MM.1S (cell line): ENCODE measurements around the gene VDAC1.

ENCODE experiments used
- CTCF ChIP-seq: fragments of 300-600 bp; sonication (generic); IDR thresholded peaks from 2 replicates; pipeline ENCODE4 v1.5.1; 2016; ENCODE audit warnings: antibody characterized with exemption, low read length, mixed read lengths
- EZH2 ChIP-seq: fragments of 300-600 bp; sonication (generic); optimal IDR thresholded peaks from 2 replicates; pipeline ENCODE3; 2017; ENCODE audit warnings: low read depth, mild to moderate bottlenecking, antibody characterized with exemption, low read length, mixed read lengths
- EZH2phosphoT487 ChIP-seq: fragments of 300-600 bp; sonication (generic); IDR thresholded peaks from 2 replicates; pipeline ENCODE4 v1.6.1; 2018; ENCODE audit warnings: antibody characterized with exemption, low read length

GRCh38 chr5:133962801-133963476 lies 41.8 kb downstream of the VDAC1 start:
- TF ChIP-seq CTCF = no peak
- no peak for TF ChIP-seq EZH2
- TF ChIP-seq EZH2phosphoT487 = no peak
